Colonic mucosa (tissue), 4 donors: ENCODE measurements around the gene GABPA. TPM values are rescaled to one million over a fixed set of nuclear protein-coding genes. Genes with fewer than 3 reads are reported as not detected.

Experiments used
- DNase-seq: peaks from one replicate; pipeline ENCODE4 v3.0.0-alpha.2; 2020
- H3K27ac ChIP-seq: fragments of 200-600 bp; one replicate; pipeline ENCODE4 v1.8.0; 2021
- H3K27me3 ChIP-seq: fragments of 200-600 bp; one replicate; pipeline ENCODE4 v1.8.0; 2021
- H3K36me3 ChIP-seq: fragments of 200-600 bp; one replicate; pipeline ENCODE4 v1.8.0; 2021
- H3K4me1 ChIP-seq: fragments of 200-600 bp; one replicate; pipeline ENCODE4 v1.8.0; 2021; ENCODE audit warnings: mild to moderate bottlenecking
- H3K4me3 ChIP-seq: fragments of 200-600 bp; one replicate; pipeline ENCODE4 v1.8.0; 2021
- H3K9ac ChIP-seq, 2 donors: one replicate each; pipeline ENCODE4 v1.7.0; 2013; ENCODE audit warnings: control low read depth in 2 of 2, low read depth in 2 of 2, low read length in 2 of 2
- H3K9me3 ChIP-seq: fragments of 200-600 bp; one replicate; pipeline ENCODE4 v1.8.0; 2021
- CTCF ChIP-seq: fragments of 200-600 bp; IDR thresholded peaks from one replicate; pipeline ENCODE4 v1.8.0; 2022; ENCODE audit warnings: antibody characterized with exemption, mild to moderate bottlenecking
- intact Hi-C: fragments of 100-400 bp; cut with DNase I; formaldehyde crosslinking; loops from one replicate; pipeline ENCODE4 v1.14.1; 2022
- total RNA-seq, 2 donors: library from RNA; stranded (reverse); fragmentation: NEBNext Ultra II Directional in 1 of 2; extraction: Animal tissue kit (Norgen Biotek cat#: 25700) in 1 of 2; gene quantifications; one replicate each; pipeline ENCODE4 v1.2.1, GENCODE V29; 2021
- donor health status: healthy.
- donor health status: DM: no; HTN: no; CAD: no.
- donor health status: DM: no; HTN: no; CAD: no.

The GABPA gene
- total RNA-seq, 2 donors from 2014 or later: 23.8 to 24.9 TPM

GRCh38 chr21:25818551-25818950 is 83.8 kb downstream of the GABPA start:
- H3K4me3 ChIP-seq: no peak overlapping the region
- intact Hi-C loops: no loop called here
- H3K27me3 ChIP-seq: no peaks in the 10 kb centered on the region
- DNase-seq: no peak
- H3K9me3 ChIP-seq: no peaks in the 10 kb centered on the region
- no peaks in the 10 kb centered on the region for H3K36me3 ChIP-seq
- H3K27ac ChIP-seq: no peak overlapping the region
- TF ChIP-seq CTCF: no peak
- H3K9ac ChIP-seq: no peak overlapping the region
- no peaks in the 10 kb centered on the region for H3K4me1 ChIP-seq

Other genes starting within 250 kb of the GABPA start
- 10 to 100 TPM; 44.0 to 50.2 TPM for gene MRPL39, start 127.5 kb upstream of the GABPA start, total RNA-seq
- 1 to 10 TPM; 3.7 to 9.5 TPM for gene JAM2, start 95.7 kb upstream of the GABPA start, total RNA-seq
- 100 to 1,000 TPM; 186 to 242 TPM for gene ATP5PF, start 68 bp upstream of the GABPA start, total RNA-seq